ENCODE measurements around the gene MAST2. TPM values are rescaled to one million over a fixed set of nuclear protein-coding genes. Genes with fewer than 3 reads are reported as not detected.

MAST2 gene
- total RNA-seq, 1 donor from 2014 or later = 54.0 TPM

DNA sequence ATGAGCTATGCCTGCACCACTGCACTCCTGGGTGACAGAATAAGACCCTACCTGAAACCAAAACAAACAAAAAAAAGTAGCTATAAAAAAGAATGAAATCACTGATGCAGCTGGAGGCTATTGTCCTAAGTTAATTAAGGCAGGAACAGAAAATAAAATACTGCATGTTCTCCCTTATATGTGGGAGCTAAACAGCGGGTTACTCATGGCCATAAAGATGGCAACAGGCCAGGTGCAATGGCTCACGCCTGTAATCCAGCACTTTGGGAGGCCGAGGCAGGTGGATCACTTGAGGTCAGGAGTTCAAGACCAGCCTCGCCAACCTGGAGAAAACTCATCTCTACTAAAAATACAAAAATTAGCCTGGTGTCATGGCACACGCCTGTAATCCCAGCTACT lies 176.4 kb downstream of the MAST2 start:
- DNase-seq (ENCODE audit: low spot score) = no peak

DNA sequence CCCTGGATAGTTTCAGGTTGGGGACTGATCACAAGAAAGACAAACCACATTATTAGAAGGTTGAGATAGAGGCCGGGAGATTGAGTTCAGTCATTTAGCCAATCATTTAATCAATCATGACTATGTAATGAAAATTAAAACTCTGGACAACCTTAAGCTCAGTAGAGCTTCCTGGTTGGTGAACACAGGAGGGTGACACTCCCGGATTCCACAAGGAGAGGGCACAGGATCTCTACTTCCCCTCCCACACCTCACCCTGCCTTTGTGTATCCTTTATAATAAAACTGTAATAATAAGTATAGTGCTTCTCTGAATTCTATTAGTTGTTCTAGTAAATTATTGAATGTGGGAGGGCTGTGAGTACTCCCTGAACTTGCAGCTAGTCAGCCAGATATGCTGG lies 178.9 kb downstream of the MAST2 start:
- DNase-seq (ENCODE audit: low spot score) = no peak

- DNase-seq (ENCODE audit: low spot score) = no peak
Measured at GRCh38 chr1:45983967-45984366, 180.6 kb downstream of the MAST2 start.

- DNase-seq (ENCODE audit: low spot score) = no peak
Measured at GRCh38 chr1:45987204-45987603, 183.8 kb downstream of the MAST2 start.

GRCh38 chr1:45989249-45989648 lies 185.8 kb downstream of the MAST2 start:
- no peak for DNase-seq (ENCODE audit: low spot score)

- DNase-seq (ENCODE audit: low spot score) = no peak
Measured at GRCh38 chr1:45994423-45994822, 191.0 kb downstream of the MAST2 start.

GRCh38 chr1:45995298-45995697 lies 191.9 kb downstream of the MAST2 start:
- no peak for DNase-seq (ENCODE audit: low spot score)

- DNase-seq (ENCODE audit: low spot score) = no peak
Measured at GRCh38 chr1:45998020-45998617, 194.7 kb downstream of the MAST2 start.

GRCh38 chr1:45999507-45999906 lies 196.1 kb downstream of the MAST2 start:
- no peak for DNase-seq (ENCODE audit: low spot score)

DNA sequence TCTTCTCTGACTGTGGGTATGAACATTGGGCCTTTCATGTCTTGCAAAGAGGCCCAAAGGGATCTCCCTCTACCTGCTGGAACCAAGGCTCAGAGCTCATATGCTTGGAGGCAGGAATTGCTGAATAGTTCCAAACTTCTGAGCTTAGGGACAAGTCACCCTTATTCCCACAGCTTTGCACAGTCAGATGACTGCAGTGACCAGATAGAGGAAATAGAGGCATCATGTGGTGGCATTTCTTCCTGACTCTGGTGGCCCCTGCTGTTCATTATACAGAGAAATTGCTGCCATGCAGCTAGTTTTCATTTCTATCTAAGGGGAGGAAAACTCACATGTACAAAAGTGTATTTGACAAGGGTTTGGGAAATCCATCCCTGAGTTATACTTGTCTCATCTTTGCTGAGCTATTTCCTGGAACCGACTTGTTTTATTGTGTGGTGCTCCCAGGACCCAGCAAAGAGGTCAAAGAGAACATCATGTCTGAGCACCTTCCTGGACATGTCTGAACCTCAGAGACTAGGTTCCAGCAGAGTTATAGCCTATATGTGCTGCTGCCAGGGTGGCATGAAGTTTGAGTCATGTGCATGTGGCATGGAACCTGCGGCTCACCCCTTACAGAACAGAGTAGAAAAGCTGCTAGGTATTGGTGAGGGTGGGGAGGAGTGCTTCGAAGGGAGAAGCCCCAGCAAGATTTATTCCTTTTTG lies 197.8 kb downstream of the MAST2 start:
- no peak for DNase-seq (ENCODE audit: low spot score)

DNA sequence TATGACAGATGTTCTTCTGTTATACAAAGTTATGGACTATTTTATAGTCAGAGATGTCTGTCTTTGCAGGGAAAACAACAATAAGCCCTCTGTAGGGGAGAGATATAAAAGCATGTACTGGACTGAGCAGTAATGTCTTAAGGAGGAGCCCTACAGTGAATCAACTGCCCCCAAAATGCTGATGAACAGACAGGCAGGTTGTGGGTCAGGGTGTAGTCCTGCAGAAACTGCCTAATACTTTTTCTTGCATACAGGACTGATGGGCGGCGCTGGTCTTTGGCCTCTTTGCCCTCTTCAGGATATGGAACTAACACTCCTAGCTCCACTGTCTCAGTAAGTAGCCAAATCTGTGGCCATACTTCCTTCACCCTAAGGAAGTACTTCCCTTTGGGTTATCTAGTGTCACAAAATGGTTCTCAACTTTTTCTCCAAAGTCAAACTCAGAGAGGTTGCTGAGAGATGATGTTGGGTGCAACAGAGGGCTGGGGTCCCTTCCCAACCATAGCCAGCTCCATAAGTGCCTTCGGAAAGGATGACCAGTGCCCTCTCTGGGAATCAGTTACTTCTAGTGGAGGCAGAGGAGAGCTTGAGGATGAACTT lies 199.2 kb downstream of the MAST2 start:
- no peak for DNase-seq (ENCODE audit: low spot score)

GRCh38 chr1:46003315-46003714 lies 199.9 kb downstream of the MAST2 start:
- no peak for DNase-seq (ENCODE audit: low spot score)

GRCh38 chr1:46004492-46004891 lies 201.1 kb downstream of the MAST2 start:
- no peak for DNase-seq (ENCODE audit: low spot score)

GRCh38 chr1:46005594-46005993 lies 202.2 kb downstream of the MAST2 start:
- DNase-seq (ENCODE audit: low spot score) = no peak

DNA sequence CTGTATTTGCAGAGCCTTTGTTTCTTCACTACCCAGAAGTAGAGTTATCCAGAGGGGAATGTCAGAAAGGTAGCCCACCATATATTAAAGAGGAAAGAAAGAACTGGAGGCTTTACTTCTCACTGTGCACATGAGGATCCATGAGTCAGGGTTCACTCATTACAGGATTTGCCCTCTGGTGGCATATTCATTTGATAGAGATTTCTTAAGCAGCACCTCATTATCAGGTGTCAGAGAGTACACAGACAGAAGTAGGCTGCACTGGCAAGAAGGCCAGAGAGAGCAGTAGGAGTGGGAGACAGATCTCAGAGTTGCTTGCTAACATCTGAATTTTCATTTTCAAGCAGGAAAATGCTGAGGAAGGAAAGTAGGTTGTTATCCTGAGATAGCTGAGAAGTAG lies 205.2 kb downstream of the MAST2 start:
- DNase-seq (ENCODE audit: low spot score) = no peak

- DNase-seq (ENCODE audit: low spot score) = no peak
Measured at GRCh38 chr1:46010611-46011010, 207.2 kb downstream of the MAST2 start.

DNA sequence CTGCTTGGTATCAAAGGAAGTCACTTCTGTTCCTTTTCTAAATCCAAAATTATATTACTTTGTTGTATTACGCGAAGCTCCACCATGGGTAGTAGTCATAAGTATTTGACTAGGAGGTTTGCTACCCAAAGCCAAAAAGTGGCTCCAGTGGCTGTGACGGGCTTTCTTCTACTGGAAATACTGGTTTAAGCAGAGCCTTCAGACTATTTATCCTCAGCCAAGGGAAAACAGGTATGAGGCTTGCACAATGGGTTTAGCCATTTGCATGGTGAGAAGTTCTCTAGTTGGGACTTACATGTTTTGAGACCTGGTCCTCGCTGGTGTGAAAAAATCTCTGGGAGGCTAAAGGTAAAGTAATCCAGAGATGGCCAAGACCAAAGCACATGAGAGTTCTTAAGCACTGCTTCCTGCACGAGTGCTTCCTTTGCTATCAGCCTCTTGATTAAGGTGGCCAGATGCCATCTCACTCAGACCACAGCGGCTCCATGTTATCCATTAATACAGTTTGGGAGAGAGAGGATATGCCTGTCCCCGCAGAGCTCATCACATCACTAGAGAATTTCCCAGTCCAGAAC lies 207.8 kb downstream of the MAST2 start:
- DNase-seq (ENCODE audit: low spot score) = no peak

DNA sequence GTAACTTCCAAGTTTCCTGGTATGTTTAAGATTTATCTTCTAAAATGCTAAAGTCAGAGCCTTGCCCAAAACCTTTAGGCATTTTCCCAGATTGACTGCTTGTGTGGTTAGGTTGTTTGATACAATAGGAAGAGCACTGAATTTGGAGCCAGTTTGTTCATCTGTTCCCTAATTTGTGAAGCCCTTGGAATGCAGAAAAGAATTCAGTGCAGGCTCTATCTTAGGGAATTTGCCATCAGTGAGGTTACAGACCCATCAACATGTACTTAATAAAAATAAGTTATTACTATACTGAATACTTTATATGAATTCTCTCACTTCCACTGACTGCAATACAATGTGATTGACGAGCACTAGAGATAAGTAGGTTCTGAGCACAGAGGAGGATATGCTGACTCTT lies 208.8 kb downstream of the MAST2 start:
- DNase-seq (ENCODE audit: low spot score) = no peak

- no peak for DNase-seq (ENCODE audit: low spot score)
Measured at GRCh38 chr1:46013581-46013980, 210.2 kb downstream of the MAST2 start.

DNA sequence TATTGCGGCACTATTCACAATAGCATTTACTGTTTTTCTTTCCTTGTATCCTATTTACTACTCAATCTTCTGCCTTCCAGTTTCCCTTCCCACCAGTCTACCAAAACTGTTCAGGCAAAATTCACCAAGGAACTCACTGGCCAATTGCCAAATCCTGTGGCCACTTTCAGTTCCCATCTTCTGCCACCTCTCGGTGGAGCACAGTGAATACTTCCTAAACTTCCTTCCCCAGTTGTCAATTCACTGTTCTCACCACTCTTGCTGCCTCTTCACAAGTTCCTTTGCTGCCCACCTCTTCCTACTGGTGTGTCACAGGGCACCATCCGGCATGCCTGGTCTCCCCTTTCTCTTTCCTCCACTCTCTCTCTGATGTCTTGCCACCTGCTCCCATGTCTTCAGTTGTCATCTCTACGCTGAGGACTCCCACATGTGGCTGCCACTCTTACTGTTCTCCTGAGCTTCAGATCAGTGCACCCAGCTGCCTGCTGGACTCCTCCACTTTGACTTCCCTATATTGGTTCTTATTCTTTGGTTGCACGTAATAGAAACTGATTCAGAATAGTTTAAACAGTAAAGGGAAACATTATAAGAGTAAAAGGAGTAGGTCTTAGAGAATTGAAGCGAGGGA lies 214.6 kb downstream of the MAST2 start:
- DNase-seq (ENCODE audit: low spot score) = no peak

GRCh38 chr1:46019348-46019747 lies 215.9 kb downstream of the MAST2 start:
- no peak for DNase-seq (ENCODE audit: low spot score)

DNA sequence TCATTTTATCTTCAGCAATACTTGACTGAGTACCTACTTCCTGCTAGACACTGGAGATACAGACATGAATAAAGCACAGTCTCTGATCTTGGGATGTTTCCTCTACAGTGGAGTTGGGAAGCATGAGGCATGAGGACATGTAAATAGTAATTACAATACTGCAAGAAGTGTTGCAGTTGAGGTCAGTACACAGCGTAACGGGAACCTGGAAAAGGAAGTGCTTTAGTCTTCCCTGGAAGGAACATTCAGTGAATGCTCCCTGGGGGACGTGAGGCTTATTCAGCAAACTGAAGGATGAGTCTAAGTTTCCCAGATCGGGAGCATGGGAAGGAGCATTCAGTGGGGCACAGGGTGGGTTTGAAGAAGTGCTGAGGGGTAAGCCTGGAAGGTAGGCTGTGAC lies 216.6 kb downstream of the MAST2 start:
- no peak for DNase-seq (ENCODE audit: low spot score)

All from mucosa of gallbladder (tissue), 1 donor.